Astrocyte (in vitro differentiated cells and primary cell): ENCODE results near the gene CPED1. TPM values are rescaled to one million over a fixed set of nuclear protein-coding genes. Genes with fewer than 3 reads are reported as not detected.
A peak's percentile ranks its signal among the peaks of the same experiment; 100 is the strongest.

Source experiments
- DNase-seq: peaks from one replicate; pipeline ENCODE4 v3.0.0-alpha.2; 2010; ENCODE audit warnings: low read depth
- FAIRE-seq: peaks from 2 replicates; lab custom pipeline; 2011; peaks lifted over from hg19 to GRCh38; lab: Jason Lieb, UNC
- H2AFZ ChIP-seq: 2 replicates; pipeline ENCODE4 v1.6.0; 2012; ENCODE audit warnings: low read depth, low read length, inconsistent platforms
- H3K27ac ChIP-seq: 2 replicates; pipeline ENCODE4 v1.5.1; 2011; ENCODE audit warnings: low read depth, low read length, inconsistent platforms
- H3K27me3 ChIP-seq: 2 replicates; pipeline ENCODE4 v1.6.0; 2011; ENCODE audit warnings: low read length, inconsistent platforms; ENCODE audit not compliant: insufficient read depth
- H3K36me3 ChIP-seq: 2 replicates; pipeline ENCODE4 v1.5.1; 2011; ENCODE audit warnings: low read length, inconsistent platforms; ENCODE audit not compliant: insufficient read depth
- H3K4me1 ChIP-seq: 2 replicates; pipeline ENCODE4 v1.5.1; 2011; ENCODE audit warnings: low read length, inconsistent platforms; ENCODE audit not compliant: insufficient read depth
- H3K4me2 ChIP-seq: 2 replicates; pipeline ENCODE4 v1.6.0; 2012; ENCODE audit warnings: low read length, inconsistent platforms
- H3K4me3 ChIP-seq: 2 replicates; pipeline ENCODE4 v1.5.1; 2011; ENCODE audit warnings: low read depth, mild to moderate bottlenecking, low read length, inconsistent platforms; ENCODE audit not compliant: insufficient read depth
- H3K79me2 ChIP-seq: 2 replicates; pipeline ENCODE4 v1.6.0; 2012; ENCODE audit warnings: mild to moderate bottlenecking, low read length, inconsistent platforms; ENCODE audit not compliant: insufficient read depth
- H3K9ac ChIP-seq: 2 replicates; pipeline ENCODE4 v1.6.0; 2012; ENCODE audit warnings: mild to moderate bottlenecking, low read length, inconsistent platforms
- H3K9me3 ChIP-seq: 2 replicates; pipeline ENCODE4 v1.5.1; 2012; ENCODE audit warnings: low read depth, mild to moderate bottlenecking, low read length, inconsistent platforms; ENCODE audit not compliant: insufficient read depth
- H4K20me1 ChIP-seq: 2 replicates; pipeline ENCODE4 v1.6.0; 2012; ENCODE audit warnings: low read length, inconsistent platforms; ENCODE audit not compliant: insufficient read depth
- H3K27ac Mint-ChIP-seq: one replicate; pipeline ENCODE4 v1.8.0; 2021; ENCODE audit warnings: mild to moderate bottlenecking, mixed read lengths; ENCODE audit not compliant: unreplicated experiment
- H3K27me3 Mint-ChIP-seq: one replicate; pipeline ENCODE4 v1.8.0; 2021; ENCODE audit warnings: low read depth, mixed read lengths; ENCODE audit not compliant: unreplicated experiment
- H3K36me3 Mint-ChIP-seq: one replicate; pipeline ENCODE4 v1.8.0; 2021; ENCODE audit warnings: low read depth, mixed read lengths; ENCODE audit not compliant: unreplicated experiment
- H3K4me1 Mint-ChIP-seq: one replicate; pipeline ENCODE4 v1.8.0; 2021; ENCODE audit warnings: low read depth, mixed read lengths; ENCODE audit not compliant: unreplicated experiment
- H3K4me3 Mint-ChIP-seq: one replicate; pipeline ENCODE4 v1.8.0; 2021; ENCODE audit warnings: mild to moderate bottlenecking, moderate library complexity, mixed read lengths; ENCODE audit not compliant: unreplicated experiment
- H3K9me3 Mint-ChIP-seq: one replicate; pipeline ENCODE4 v1.8.0; 2021; ENCODE audit warnings: mild to moderate bottlenecking, mixed read lengths; ENCODE audit not compliant: unreplicated experiment
- EZH2 ChIP-seq: IDR thresholded peaks from 2 replicates; pipeline ENCODE4 v1.6.1; 2012; ENCODE audit warnings: mild to moderate bottlenecking, low read length, inconsistent platforms; ENCODE audit not compliant: insufficient read depth
- total RNA-seq: library from RNA; stranded (reverse); gene quantifications from 2 replicates; pipeline ENCODE4 v1.2.1, GENCODE V29; 2021
- TF ChIP-seq, protein P1 (sequence below): IDR thresholded peaks from 2 replicates; pipeline ENCODE4 v1.5.1; 2011; ENCODE audit warnings: low read depth, mild to moderate bottlenecking, inconsistent platforms, low read length, moderate library complexity; ENCODE audit not compliant: insufficient read depth

Gene CPED1
- total RNA-seq, 1 donor from 2014 or later, result 6.1 TPM

GRCh38 chr7:121080257-121080912, 91.9 kb downstream of the CPED1 start:
- no peaks in the 10 kb centered on the region for H3K9me3 ChIP-seq
- TF ChIP-seq, protein P1, sequence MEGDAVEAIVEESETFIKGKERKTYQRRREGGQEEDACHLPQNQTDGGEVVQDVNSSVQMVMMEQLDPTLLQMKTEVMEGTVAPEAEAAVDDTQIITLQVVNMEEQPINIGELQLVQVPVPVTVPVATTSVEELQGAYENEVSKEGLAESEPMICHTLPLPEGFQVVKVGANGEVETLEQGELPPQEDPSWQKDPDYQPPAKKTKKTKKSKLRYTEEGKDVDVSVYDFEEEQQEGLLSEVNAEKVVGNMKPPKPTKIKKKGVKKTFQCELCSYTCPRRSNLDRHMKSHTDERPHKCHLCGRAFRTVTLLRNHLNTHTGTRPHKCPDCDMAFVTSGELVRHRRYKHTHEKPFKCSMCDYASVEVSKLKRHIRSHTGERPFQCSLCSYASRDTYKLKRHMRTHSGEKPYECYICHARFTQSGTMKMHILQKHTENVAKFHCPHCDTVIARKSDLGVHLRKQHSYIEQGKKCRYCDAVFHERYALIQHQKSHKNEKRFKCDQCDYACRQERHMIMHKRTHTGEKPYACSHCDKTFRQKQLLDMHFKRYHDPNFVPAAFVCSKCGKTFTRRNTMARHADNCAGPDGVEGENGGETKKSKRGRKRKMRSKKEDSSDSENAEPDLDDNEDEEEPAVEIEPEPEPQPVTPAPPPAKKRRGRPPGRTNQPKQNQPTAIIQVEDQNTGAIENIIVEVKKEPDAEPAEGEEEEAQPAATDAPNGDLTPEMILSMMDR, result no peak
- TF ChIP-seq EZH2, result no peak
- no peak overlapping the region for H3K4me3 Mint-ChIP-seq
- no peaks in the 10 kb centered on the region for H4K20me1 ChIP-seq
- H3K27ac Mint-ChIP-seq, result no peak overlapping the region
- H3K9ac ChIP-seq, result no peak overlapping the region
- no peak overlapping the region for H3K4me3 ChIP-seq
- no peak overlapping the region for H3K4me2 ChIP-seq
- H3K27ac ChIP-seq, result no peak overlapping the region
- no peaks in the 10 kb centered on the region for H3K36me3 Mint-ChIP-seq
- DNase-seq, result no peak
- H3K36me3 ChIP-seq, result no peaks in the 10 kb centered on the region
- H3K79me2 ChIP-seq, result no peaks in the 10 kb centered on the region
- no peak overlapping the region for H2AFZ ChIP-seq
- peaks cover 37% of the 10 kb centered on the region for H3K4me1 ChIP-seq
- no peak for FAIRE-seq
- no peaks in the 10 kb centered on the region for H3K27me3 Mint-ChIP-seq
- no peaks in the 10 kb centered on the region for H3K9me3 Mint-ChIP-seq
- peaks cover 50% of the 10 kb centered on the region for H3K4me1 Mint-ChIP-seq
- no peaks in the 10 kb centered on the region for H3K27me3 ChIP-seq

DNA sequence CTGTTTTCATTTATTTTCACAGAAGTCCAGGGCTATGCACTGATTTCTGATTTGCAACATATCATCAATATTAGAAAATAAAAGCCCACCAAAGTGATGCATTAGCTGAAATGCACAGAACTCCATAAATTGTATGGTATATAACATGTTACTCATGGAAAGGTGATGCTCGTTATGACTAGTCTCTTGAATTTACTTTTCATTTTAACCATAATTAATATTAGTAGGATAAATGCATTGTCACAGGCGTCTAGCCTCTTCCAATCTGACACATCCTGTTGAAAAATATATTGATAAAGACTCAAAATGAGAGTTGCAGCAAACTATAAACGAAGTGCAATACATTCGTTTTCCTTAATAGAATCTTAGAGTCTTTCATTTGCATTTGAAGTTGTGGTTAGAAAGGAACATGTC, 92.4 kb downstream of the CPED1 start:
- Histone ChIP-seq H3K9ac (no peak overlapping the region), H3K4me3 (no peak overlapping the region), H4K20me1 (no peaks in the 10 kb centered on the region), H3K9me3 (no peaks in the 10 kb centered on the region), H3K27ac (no peak overlapping the region), H3K27me3 (no peaks in the 10 kb centered on the region), H3K4me2 (no peak overlapping the region), H3K36me3 (no peaks in the 10 kb centered on the region), H3K79me2 (no peaks in the 10 kb centered on the region), H3K4me1 (peaks cover 42% of the 10 kb centered on the region), H2AFZ (no peak overlapping the region)
- peak overlapping the region; percentile 8 for H3K27ac Mint-ChIP-seq
- TF ChIP-seq, protein P1, result no peak
- TF ChIP-seq EZH2, result no peak
- no peaks in the 10 kb centered on the region for H3K27me3 Mint-ChIP-seq
- H3K9me3 Mint-ChIP-seq, result no peaks in the 10 kb centered on the region
- no peaks in the 10 kb centered on the region for H3K36me3 Mint-ChIP-seq
- no peak overlapping the region for H3K4me3 Mint-ChIP-seq
- no peak for FAIRE-seq
- H3K4me1 Mint-ChIP-seq, result peaks cover 54% of the 10 kb centered on the region
- no peak for DNase-seq

DNA sequence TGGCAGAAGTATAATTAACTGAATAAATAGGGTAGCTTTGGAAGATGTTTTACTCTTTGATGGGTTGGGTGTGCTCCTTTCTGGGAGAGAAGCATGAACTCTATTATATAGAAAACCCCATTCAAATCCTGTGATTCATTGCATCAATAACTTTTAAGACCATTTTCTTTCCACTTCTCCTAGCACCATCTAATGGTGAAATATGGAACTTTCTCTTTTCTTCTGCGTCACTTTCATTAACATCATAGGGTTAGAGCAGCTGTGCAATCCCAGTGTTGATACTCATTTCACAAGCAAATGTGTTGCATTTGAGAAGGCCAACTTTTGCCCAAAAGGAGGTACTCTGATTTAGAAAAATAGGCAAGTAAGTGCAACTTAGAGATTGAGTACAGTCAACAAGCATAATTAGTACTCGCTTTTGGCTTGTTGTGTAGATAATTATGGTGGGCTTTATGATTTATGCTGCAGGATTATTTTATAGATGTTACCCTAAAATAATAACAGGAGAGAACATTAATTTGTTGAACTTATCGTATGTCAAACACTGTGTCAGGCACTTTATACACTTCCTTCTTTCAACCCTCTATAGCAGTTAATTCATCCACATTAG, 92.9 kb downstream of the CPED1 start:
- no peaks in the 10 kb centered on the region for H3K79me2 ChIP-seq
- TF ChIP-seq, protein P1, result peak; percentile 80
- TF ChIP-seq EZH2, result no peak
- H3K27ac ChIP-seq, result no peak overlapping the region
- DNase-seq (peak; percentile 53), FAIRE-seq (peak; percentile 85)
- H3K4me3 Mint-ChIP-seq, result no peak overlapping the region
- no peaks in the 10 kb centered on the region for H3K27me3 ChIP-seq
- peaks cover 56% of the 10 kb centered on the region for H3K4me1 Mint-ChIP-seq
- H3K27me3 Mint-ChIP-seq, result no peaks in the 10 kb centered on the region
- no peaks in the 10 kb centered on the region for H3K9me3 ChIP-seq
- H3K36me3 ChIP-seq, result no peaks in the 10 kb centered on the region
- H3K9ac ChIP-seq, result peak overlapping the region; percentile 7
- peak overlapping the region; percentile 8 for H3K27ac Mint-ChIP-seq
- H3K4me2 ChIP-seq, result no peak overlapping the region
- no peak overlapping the region for H2AFZ ChIP-seq
- H4K20me1 ChIP-seq, result no peaks in the 10 kb centered on the region
- H3K4me3 ChIP-seq, result no peak overlapping the region
- no peaks in the 10 kb centered on the region for H3K36me3 Mint-ChIP-seq
- peaks cover 38% of the 10 kb centered on the region for H3K4me1 ChIP-seq
- no peaks in the 10 kb centered on the region for H3K9me3 Mint-ChIP-seq
